ENCODE measurements around the gene MRPL1.
"Not testable (repeated sequence)": the region's sequence is repeated elsewhere in the genome, so short reads cannot be mapped to it uniquely, and the experiment has no call there.

The MRPL1 gene

GRCh38 chr4:77920371-77920770 lies 57.7 kb downstream of the MRPL1 start:
- DNase-seq = no peak

- no peak for DNase-seq
Measured at GRCh38 chr4:77921701-77922100, 59.1 kb downstream of the MRPL1 start.

GRCh38 chr4:77922158-77923094 lies 59.8 kb downstream of the MRPL1 start:
- no peak for DNase-seq

- no peak for DNase-seq
Measured at GRCh38 chr4:77927991-77928925, 65.6 kb downstream of the MRPL1 start.

GRCh38 chr4:77930154-77930639 lies 67.6 kb downstream of the MRPL1 start:
- DNase-seq = no peak

GRCh38 chr4:77930876-77931275 lies 68.2 kb downstream of the MRPL1 start:
- DNase-seq = no peak

- no peak for DNase-seq
Measured at GRCh38 chr4:77931452-77932135, 69.0 kb downstream of the MRPL1 start.

GRCh38 chr4:77938560-77938959 lies 75.9 kb downstream of the MRPL1 start:
- no peak for DNase-seq

GRCh38 chr4:77945929-77946328 lies 83.3 kb downstream of the MRPL1 start:
- not testable (repeated sequence) for DNase-seq

- no peak for DNase-seq
Measured at GRCh38 chr4:77950203-77950602, 87.6 kb downstream of the MRPL1 start.

- no peak for DNase-seq
Measured at GRCh38 chr4:77952457-77952856, 89.8 kb downstream of the MRPL1 start.

- DNase-seq = no peak
Measured at GRCh38 chr4:77954690-77955089, 92.1 kb downstream of the MRPL1 start.

GRCh38 chr4:77956917-77957316 lies 94.3 kb downstream of the MRPL1 start:
- no peak for DNase-seq

- no peak for DNase-seq
Measured at GRCh38 chr4:77958897-77959296, 96.3 kb downstream of the MRPL1 start.

GRCh38 chr4:77959566-77960338 lies 97.1 kb downstream of the MRPL1 start:
- DNase-seq = no peak

GRCh38 chr4:77960367-77960766 lies 97.7 kb downstream of the MRPL1 start:
- DNase-seq = no peak

- no peak for DNase-seq
Measured at GRCh38 chr4:77963004-77963403, 100.4 kb downstream of the MRPL1 start.

GRCh38 chr4:77973657-77974056 lies 111.0 kb downstream of the MRPL1 start:
- not testable (repeated sequence) for DNase-seq

GRCh38 chr4:77982900-77983540 lies 120.4 kb downstream of the MRPL1 start:
- not testable (repeated sequence) for DNase-seq

- not testable (repeated sequence) for DNase-seq
Measured at GRCh38 chr4:77983612-77984311, 121.1 kb downstream of the MRPL1 start.

- DNase-seq = no peak
Measured at GRCh38 chr4:77989968-77990367, 127.3 kb downstream of the MRPL1 start.
